Upper lobe of left lung (tissue), 6 donors: ENCODE measurements around the gene SNED1. TPM values are rescaled to one million over a fixed set of nuclear protein-coding genes. Genes with fewer than 3 reads are reported as not detected.
A peak's percentile ranks its signal among the peaks of the same experiment; 100 is the strongest.

Experiments
- ATAC-seq, 2 donors: fragments of 200-7000 bp; cut with Tn5 transposase; one replicate each; pipeline ENCODE4 v1.9.1; 2022; ENCODE audit warnings: mild to moderate bottlenecking in 2 of 2, moderate library complexity in 2 of 2; ENCODE audit not compliant: low FRiP score in 2 of 2
- DNase-seq, 2 donors: peaks; one replicate each; pipeline ENCODE4 v3.0.0-alpha.2; 2019 to 2020
- H3K27ac ChIP-seq, 4 donors: fragments of 200-600 bp; sonication (generic); one replicate each; pipeline ENCODE4 v1.5.1; 2016 to 2019
- H3K27me3 ChIP-seq, 4 donors: fragments of 200-600 bp; sonication (generic); one replicate each; pipeline ENCODE4 v1.5.1; 2017 to 2019
- H3K36me3 ChIP-seq, 4 donors: fragments of 200-600 bp; sonication (generic); one replicate each; pipeline ENCODE4 v1.5.1; 2016 to 2019
- H3K4me1 ChIP-seq, 4 donors: fragments of 200-600 bp; sonication (generic); one replicate each; pipeline ENCODE4 v1.5.1; 2018 to 2019
- H3K4me3 ChIP-seq, 4 donors: fragments of 200-600 bp; sonication (generic); one replicate each; pipeline ENCODE4 v1.5.1; 2017 to 2019; ENCODE audit warnings: mild to moderate bottlenecking in 2 of 4, moderate library complexity in 1 of 4
- H3K9me3 ChIP-seq, 4 donors: fragments of 200-600 bp; sonication (generic); one replicate each; pipeline ENCODE4 v1.5.1; 2018 to 2019
- CTCF ChIP-seq, 6 experiments: fragments of 450-650 bp in 4 of 6; fragments of 200-600 bp in 2 of 6; sonication (generic) in 2 of 6; IDR thresholded peaks; one replicate each; pipeline ENCODE4 v1.5.1; 2016 to 2019; ENCODE audit warnings: antibody characterized with exemption in 6 of 6
- EP300 ChIP-seq, 4 donors: sonication (generic); formaldehyde crosslinking; IDR thresholded peaks; one replicate each; pipeline ENCODE4 v1.5.1; 2017; ENCODE audit warnings: antibody characterized with exemption in 4 of 4, control low read depth in 2 of 4
- POLR2A ChIP-seq, 4 donors: fragments of 450-650 bp; IDR thresholded peaks; one replicate each; pipeline ENCODE4 v1.5.1; 2016 to 2017; ENCODE audit warnings: antibody characterized with exemption in 4 of 4, mild to moderate bottlenecking in 2 of 4
- POLR2AphosphoS5 ChIP-seq, 2 donors: sonication (generic); formaldehyde crosslinking; IDR thresholded peaks; one replicate each; pipeline ENCODE4 v1.5.1; 2017; ENCODE audit warnings: antibody characterized with exemption in 2 of 2
- WGBS, 2 donors: methylation state at CpG; one replicate each; pipeline ENCODE4 v1.1.5; 2017 to 2018; 5-methylcytosine and 5-hydroxymethylcytosine counted together
- total RNA-seq, 6 donors: library from RNA; depleted of rRNA in 4 of 6; stranded (reverse); fragments of >200 nt in 4 of 6; gene quantifications; one replicate each; pipeline versions ENCODE4 v1.1.0 to v1.2.1, GENCODE V29; 2016 to 2021
- donor health status: DM: no; HTN: no; CAD: no; lungs with moderate emphysema.
- donor health status: DM: no; HTN: yes; CAD: no; lungs with severe emphysema.

SNED1 gene
- total RNA-seq, 6 donors from 2014 or later: 26.0 to 189 (median 38.9) TPM

DNA sequence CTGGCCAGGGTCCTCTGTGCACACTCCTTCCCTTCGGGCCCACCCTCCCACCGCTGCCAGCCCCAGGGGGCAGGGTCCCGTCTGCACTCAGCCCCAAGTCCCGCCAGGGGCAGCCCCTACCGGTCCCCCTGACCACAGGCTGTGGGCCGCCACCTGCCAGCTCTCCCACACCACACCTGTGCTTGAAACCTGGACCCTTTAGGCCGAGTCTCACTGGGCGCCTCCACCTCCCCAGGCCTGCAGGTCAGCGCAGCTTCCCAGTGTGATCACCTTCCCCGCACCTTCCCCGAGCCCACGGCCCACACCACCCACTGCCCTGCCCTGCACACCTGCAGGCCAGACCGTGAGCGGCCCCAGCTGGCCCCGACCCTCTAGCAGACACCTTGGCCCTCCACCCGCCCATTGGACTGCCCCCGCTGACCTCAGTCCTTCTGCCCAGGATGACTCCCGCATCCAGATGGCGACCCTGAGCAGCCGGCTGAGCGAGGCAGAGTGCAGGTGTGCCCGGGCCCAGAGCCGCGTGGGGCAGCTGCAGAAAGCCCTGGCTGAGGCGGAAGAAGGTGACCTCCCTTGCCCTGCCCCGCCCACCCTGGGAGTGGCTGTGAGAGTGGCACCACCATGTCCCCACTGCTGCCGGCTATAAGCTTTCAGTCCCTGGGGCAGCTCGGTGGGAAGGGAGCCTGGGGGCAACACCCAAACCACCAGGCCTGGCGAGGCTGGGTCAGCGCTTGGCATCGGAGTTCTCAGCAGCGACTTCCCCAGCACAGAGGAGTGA is 31.3 kb upstream of the SNED1 start:
- Histone ChIP-seq H3K27me3 (no peaks in the 10 kb centered on the region), H3K36me3 (no peaks in the 10 kb centered on the region), H3K9me3 (no peaks in the 10 kb centered on the region), H3K4me3 (no peak overlapping the region), H3K27ac (no peak overlapping the region), H3K4me1 (peaks cover 0 to 18% (median 7%) of the 10 kb centered on the region in 4 donors)
- ATAC-seq (no peak), DNase-seq (peak; percentile 24 to 74)
- 81 to 88% methylated on average over 20 to 30 of the region's 32 CpGs for WGBS, 2 donors
- no peak for TF ChIP-seq CTCF (IDR thresholded peaks at IDR 0.05)
- TF ChIP-seq POLR2AphosphoS5 (IDR thresholded peaks at IDR 0.05): no peak
- no peak for TF ChIP-seq POLR2A (IDR thresholded peaks at IDR 0.05)
- no peak for TF ChIP-seq EP300 (IDR thresholded peaks at IDR 0.05)

- peak; percentile 18 to 84 for DNase-seq
- no peak for ATAC-seq
- Histone ChIP-seq H3K4me3 (no peak overlapping the region), H3K4me1 (peaks cover 0 to 17% (median 5%) of the 10 kb centered on the region in 4 donors), H3K27me3 (no peaks in the 10 kb centered on the region), H3K9me3 (no peaks in the 10 kb centered on the region), H3K27ac (no peak overlapping the region), H3K36me3 (no peaks in the 10 kb centered on the region)
- no peak for TF ChIP-seq POLR2A (IDR thresholded peaks at IDR 0.05)
- no peak for TF ChIP-seq CTCF (IDR thresholded peaks at IDR 0.05)
- no peak for TF ChIP-seq EP300 (IDR thresholded peaks at IDR 0.05)
- TF ChIP-seq POLR2AphosphoS5 (IDR thresholded peaks at IDR 0.05): no peak
- 87 to 91% methylated on average over 25 to 29 of the region's 34 CpGs for WGBS, 2 donors
Observed at GRCh38 chr2:240967681-240968621, 30.5 kb upstream of the SNED1 start.

- Histone ChIP-seq H3K4me1 (peaks cover 0 to 23% (median 7%) of the 10 kb centered on the region in 4 donors), H3K4me3 (no peak overlapping the region), H3K27me3 (no peaks in the 10 kb centered on the region), H3K9me3 (peaks cover 0 to 4% (median 0%) of the 10 kb centered on the region in 4 donors), H3K27ac (peak overlapping the region in 2 of 4 donors; percentile 3 to 15), H3K36me3 (no peaks in the 10 kb centered on the region)
- TF ChIP-seq POLR2A (IDR thresholded peaks at IDR 0.05) (no peak), POLR2AphosphoS5 (IDR thresholded peaks at IDR 0.05) (no peak), CTCF (IDR thresholded peaks at IDR 0.05) (no peak), EP300 (IDR thresholded peaks at IDR 0.05) (no peak)
- 81 to 85% methylated on average over 6 to 15 of the region's 15 CpGs for WGBS, 2 donors
- DNase-seq: peak in 1 of 2 donors; percentile 75
- ATAC-seq: no peak
Observed at GRCh38 chr2:240968731-240969624, 29.4 kb upstream of the SNED1 start.

- WGBS, 2 donors: 60 to 84% methylated on average over 3 of the region's 3 CpGs
- Histone ChIP-seq H3K9me3 (peaks cover 0 to 4% (median 0%) of the 10 kb centered on the region in 4 donors), H3K4me1 (peaks cover 0 to 14% (median 4%) of the 10 kb centered on the region in 4 donors), H3K27me3 (no peaks in the 10 kb centered on the region), H3K4me3 (no peak overlapping the region), H3K27ac (no peak overlapping the region), H3K36me3 (no peaks in the 10 kb centered on the region)
- ATAC-seq (no peak), DNase-seq (no peak)
- TF ChIP-seq CTCF (IDR thresholded peaks at IDR 0.05): no peak
- TF ChIP-seq EP300 (IDR thresholded peaks at IDR 0.05): no peak
Observed at GRCh38 chr2:240970104-240970503, 28.3 kb upstream of the SNED1 start.
